Measurements from ENCODE around the gene ZNF593.

DNA sequence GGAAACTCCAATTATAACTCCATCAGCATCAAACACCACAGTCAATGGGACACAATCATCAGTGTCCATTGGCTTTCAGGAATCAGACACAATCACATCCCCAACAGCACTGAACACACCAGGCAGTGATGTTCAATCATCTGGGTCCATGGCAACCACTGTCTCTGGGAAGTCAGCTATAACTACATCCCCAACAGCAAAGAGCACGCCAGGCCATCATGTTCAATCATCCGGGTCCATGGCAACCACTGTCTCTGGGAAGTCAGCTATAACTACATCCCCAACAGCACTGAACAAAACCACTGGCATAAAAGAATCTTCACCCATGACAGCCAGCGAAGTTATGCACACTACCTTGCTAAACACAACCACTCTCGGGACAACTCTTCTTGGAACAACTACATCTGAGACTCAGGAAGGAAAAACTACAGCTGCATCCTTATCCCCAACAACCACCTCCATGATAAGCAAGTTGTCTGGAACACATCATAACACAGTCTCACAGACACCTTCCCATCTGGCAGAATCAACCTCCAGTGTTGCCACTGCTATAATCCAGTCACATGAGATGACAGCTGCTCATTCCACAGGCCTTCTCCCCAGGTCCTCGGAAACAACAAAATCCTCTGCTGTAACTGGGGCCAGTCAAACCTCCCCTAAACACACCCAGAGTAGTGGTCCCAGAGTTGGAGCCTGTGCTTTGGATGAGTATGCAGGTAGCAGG is 40.6 kb downstream of the ZNF593 start:
- TF ChIP-seq, protein P1, sequence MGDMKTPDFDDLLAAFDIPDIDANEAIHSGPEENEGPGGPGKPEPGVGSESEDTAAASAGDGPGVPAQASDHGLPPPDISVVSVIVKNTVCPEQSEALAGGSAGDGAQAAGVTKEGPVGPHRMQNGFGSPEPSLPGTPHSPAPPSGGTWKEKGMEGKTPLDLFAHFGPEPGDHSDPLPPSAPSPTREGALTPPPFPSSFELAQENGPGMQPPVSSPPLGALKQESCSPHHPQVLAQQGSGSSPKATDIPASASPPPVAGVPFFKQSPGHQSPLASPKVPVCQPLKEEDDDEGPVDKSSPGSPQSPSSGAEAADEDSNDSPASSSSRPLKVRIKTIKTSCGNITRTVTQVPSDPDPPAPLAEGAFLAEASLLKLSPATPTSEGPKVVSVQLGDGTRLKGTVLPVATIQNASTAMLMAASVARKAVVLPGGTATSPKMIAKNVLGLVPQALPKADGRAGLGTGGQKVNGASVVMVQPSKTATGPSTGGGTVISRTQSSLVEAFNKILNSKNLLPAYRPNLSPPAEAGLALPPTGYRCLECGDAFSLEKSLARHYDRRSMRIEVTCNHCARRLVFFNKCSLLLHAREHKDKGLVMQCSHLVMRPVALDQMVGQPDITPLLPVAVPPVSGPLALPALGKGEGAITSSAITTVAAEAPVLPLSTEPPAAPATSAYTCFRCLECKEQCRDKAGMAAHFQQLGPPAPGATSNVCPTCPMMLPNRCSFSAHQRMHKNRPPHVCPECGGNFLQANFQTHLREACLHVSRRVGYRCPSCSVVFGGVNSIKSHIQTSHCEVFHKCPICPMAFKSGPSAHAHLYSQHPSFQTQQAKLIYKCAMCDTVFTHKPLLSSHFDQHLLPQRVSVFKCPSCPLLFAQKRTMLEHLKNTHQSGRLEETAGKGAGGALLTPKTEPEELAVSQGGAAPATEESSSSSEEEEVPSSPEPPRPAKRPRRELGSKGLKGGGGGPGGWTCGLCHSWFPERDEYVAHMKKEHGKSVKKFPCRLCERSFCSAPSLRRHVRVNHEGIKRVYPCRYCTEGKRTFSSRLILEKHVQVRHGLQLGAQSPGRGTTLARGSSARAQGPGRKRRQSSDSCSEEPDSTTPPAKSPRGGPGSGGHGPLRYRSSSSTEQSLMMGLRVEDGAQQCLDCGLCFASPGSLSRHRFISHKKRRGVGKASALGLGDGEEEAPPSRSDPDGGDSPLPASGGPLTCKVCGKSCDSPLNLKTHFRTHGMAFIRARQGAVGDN (CRISPR knock-in tag; IDR thresholded peaks at IDR 0.05), result no peak
- TF ChIP-seq EP300 (IDR thresholded peaks at IDR 0.05; ENCODE audit: low read depth in 2 of 2, low read length in 2 of 2), result no peak
- TF ChIP-seq EP300 (CRISPR knock-in tag; IDR thresholded peaks at IDR 0.05; ENCODE audit: borderline replicate concordance), result no peak
- no peak for TF ChIP-seq ZNF768 (CRISPR knock-in tag; IDR thresholded peaks at IDR 0.05)
- no peak for TF ChIP-seq U2AF2 (IDR thresholded peaks at IDR 0.05; ENCODE audit: low read depth, low read length)
- TF ChIP-seq, protein P2, sequence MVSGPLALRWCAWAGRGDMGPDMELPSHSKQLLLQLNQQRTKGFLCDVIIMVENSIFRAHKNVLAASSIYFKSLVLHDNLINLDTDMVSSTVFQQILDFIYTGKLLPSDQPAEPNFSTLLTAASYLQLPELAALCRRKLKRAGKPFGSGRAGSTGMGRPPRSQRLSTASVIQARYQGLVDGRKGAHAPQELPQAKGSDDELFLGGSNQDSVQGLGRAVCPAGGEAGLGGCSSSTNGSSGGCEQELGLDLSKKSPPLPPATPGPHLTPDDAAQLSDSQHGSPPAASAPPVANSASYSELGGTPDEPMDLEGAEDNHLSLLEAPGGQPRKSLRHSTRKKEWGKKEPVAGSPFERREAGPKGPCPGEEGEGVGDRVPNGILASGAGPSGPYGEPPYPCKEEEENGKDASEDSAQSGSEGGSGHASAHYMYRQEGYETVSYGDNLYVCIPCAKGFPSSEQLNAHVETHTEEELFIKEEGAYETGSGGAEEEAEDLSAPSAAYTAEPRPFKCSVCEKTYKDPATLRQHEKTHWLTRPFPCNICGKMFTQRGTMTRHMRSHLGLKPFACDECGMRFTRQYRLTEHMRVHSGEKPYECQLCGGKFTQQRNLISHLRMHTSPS (CRISPR knock-in tag; IDR thresholded peaks at IDR 0.05; ENCODE audit: low read depth), result no peak
- no peak for TF ChIP-seq ZNF329 (CRISPR knock-in tag; IDR thresholded peaks at IDR 0.05; ENCODE audit: low read depth)
- TF ChIP-seq, protein P3, sequence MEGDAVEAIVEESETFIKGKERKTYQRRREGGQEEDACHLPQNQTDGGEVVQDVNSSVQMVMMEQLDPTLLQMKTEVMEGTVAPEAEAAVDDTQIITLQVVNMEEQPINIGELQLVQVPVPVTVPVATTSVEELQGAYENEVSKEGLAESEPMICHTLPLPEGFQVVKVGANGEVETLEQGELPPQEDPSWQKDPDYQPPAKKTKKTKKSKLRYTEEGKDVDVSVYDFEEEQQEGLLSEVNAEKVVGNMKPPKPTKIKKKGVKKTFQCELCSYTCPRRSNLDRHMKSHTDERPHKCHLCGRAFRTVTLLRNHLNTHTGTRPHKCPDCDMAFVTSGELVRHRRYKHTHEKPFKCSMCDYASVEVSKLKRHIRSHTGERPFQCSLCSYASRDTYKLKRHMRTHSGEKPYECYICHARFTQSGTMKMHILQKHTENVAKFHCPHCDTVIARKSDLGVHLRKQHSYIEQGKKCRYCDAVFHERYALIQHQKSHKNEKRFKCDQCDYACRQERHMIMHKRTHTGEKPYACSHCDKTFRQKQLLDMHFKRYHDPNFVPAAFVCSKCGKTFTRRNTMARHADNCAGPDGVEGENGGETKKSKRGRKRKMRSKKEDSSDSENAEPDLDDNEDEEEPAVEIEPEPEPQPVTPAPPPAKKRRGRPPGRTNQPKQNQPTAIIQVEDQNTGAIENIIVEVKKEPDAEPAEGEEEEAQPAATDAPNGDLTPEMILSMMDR (CRISPR knock-in tag; IDR thresholded peaks at IDR 0.05), result no peak
- TF ChIP-seq, protein P4, sequence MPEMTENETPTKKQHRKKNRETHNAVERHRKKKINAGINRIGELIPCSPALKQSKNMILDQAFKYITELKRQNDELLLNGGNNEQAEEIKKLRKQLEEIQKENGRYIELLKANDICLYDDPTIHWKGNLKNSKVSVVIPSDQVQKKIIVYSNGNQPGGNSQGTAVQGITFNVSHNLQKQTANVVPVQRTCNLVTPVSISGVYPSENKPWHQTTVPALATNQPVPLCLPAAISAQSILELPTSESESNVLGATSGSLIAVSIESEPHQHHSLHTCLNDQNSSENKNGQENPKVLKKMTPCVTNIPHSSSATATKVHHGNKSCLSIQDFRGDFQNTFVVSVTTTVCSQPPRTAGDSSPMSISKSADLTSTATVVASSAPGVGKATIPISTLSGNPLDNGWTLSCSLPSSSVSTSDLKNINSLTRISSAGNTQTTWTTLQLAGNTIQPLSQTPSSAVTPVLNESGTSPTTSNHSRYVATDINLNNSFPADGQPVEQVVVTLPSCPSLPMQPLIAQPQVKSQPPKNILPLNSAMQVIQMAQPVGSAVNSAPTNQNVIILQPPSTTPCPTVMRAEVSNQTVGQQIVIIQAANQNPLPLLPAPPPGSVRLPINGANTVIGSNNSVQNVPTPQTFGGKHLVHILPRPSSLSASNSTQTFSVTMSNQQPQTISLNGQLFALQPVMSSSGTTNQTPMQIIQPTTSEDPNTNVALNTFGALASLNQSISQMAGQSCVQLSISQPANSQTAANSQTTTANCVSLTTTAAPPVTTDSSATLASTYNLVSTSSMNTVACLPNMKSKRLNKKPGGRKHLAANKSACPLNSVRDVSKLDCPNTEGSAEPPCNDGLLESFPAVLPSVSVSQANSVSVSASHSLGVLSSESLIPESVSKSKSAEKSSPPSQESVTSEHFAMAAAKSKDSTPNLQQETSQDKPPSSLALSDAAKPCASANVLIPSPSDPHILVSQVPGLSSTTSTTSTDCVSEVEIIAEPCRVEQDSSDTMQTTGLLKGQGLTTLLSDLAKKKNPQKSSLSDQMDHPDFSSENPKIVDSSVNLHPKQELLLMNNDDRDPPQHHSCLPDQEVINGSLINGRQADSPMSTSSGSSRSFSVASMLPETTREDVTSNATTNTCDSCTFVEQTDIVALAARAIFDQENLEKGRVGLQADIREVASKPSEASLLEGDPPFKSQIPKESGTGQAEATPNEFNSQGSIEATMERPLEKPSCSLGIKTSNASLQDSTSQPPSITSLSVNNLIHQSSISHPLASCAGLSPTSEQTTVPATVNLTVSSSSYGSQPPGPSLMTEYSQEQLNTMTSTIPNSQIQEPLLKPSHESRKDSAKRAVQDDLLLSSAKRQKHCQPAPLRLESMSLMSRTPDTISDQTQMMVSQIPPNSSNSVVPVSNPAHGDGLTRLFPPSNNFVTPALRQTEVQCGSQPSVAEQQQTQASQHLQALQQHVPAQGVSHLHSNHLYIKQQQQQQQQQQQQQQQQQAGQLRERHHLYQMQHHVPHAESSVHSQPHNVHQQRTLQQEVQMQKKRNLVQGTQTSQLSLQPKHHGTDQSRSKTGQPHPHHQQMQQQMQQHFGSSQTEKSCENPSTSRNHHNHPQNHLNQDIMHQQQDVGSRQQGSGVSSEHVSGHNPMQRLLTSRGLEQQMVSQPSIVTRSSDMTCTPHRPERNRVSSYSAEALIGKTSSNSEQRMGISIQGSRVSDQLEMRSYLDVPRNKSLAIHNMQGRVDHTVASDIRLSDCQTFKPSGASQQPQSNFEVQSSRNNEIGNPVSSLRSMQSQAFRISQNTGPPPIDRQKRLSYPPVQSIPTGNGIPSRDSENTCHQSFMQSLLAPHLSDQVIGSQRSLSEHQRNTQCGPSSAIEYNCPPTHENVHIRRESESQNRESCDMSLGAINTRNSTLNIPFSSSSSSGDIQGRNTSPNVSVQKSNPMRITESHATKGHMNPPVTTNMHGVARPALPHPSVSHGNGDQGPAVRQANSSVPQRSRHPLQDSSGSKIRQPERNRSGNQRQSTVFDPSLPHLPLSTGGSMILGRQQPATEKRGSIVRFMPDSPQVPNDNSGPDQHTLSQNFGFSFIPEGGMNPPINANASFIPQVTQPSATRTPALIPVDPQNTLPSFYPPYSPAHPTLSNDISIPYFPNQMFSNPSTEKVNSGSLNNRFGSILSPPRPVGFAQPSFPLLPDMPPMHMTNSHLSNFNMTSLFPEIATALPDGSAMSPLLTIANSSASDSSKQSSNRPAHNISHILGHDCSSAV (CRISPR knock-in tag; IDR thresholded peaks at IDR 0.05; ENCODE audit: borderline replicate concordance), result no peak
- no peak for TF ChIP-seq EZH2 (conservative IDR thresholded peaks at IDR 0.05; ENCODE audit: low read depth, low read length)
- no peak for TF ChIP-seq NFYB (CRISPR knock-in tag; IDR thresholded peaks at IDR 0.05)
